Gastrocnemius medialis (tissue), 4 donors: Measurements from ENCODE around the gene GNL2.

ENCODE experiments used
- POLR2A ChIP-seq, 2 donors: fragments of 450-650 bp; IDR thresholded peaks; one replicate each; pipeline ENCODE4 v1.6.1; 2017; ENCODE audit warnings: antibody characterized with exemption in 2 of 2, mild to moderate bottlenecking in 2 of 2, moderate library complexity in 2 of 2
- TF ChIP-seq, protein P1 (sequence below), 5 experiments: fragments of 450-650 bp in 3 of 5; fragments of 200-600 bp in 2 of 5; sonication (generic) in 2 of 5; IDR thresholded peaks in 4 of 5; conservative IDR thresholded peaks in 1 of 5; 1 replicate in 4 of 5; 2 replicates in 1 of 5; pipeline ENCODE4 v1.5.1; 2016 to 2019; ENCODE audit warnings: antibody characterized with exemption in 5 of 5, mild to moderate bottlenecking in 3 of 5, moderate library complexity in 3 of 5

DNA sequence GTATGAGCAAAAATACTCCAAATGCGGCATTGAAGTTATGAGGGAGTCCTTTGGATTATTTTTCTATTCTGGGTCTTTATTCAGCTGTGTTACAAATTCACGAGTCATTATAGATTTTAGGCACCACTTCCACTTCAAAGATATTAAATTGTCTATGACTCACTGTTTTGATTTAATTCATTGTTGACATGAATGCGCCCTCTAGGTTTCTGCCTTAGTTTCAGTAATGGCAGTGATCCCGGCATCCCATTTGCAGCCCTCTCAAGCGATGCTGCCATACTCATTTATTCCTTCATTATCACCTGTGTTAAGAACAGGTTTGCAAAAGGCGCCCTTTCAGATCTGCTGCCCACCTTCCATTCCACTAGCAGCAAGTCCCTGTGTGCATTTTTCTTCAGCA lies 25.0 kb upstream of the GNL2 start:
- TF ChIP-seq, protein P1, sequence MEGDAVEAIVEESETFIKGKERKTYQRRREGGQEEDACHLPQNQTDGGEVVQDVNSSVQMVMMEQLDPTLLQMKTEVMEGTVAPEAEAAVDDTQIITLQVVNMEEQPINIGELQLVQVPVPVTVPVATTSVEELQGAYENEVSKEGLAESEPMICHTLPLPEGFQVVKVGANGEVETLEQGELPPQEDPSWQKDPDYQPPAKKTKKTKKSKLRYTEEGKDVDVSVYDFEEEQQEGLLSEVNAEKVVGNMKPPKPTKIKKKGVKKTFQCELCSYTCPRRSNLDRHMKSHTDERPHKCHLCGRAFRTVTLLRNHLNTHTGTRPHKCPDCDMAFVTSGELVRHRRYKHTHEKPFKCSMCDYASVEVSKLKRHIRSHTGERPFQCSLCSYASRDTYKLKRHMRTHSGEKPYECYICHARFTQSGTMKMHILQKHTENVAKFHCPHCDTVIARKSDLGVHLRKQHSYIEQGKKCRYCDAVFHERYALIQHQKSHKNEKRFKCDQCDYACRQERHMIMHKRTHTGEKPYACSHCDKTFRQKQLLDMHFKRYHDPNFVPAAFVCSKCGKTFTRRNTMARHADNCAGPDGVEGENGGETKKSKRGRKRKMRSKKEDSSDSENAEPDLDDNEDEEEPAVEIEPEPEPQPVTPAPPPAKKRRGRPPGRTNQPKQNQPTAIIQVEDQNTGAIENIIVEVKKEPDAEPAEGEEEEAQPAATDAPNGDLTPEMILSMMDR (IDR thresholded peaks at IDR 0.05 in 4 of 5, conservative IDR thresholded peaks at IDR 0.05 in 1 of 5), result no peak
- TF ChIP-seq POLR2A (IDR thresholded peaks at IDR 0.05), result no peak
